Measurements from ENCODE around the gene SLC22A7.
A peak's percentile ranks its signal among the peaks of the same experiment; 100 is the strongest.

SLC22A7 gene

GRCh38 chr6:43267619-43268354 is 30.3 kb upstream of the SLC22A7 start:
- Histone ChIP-seq H3K27me3 (ENCODE audit: control insufficient read depth, insufficient read depth, low read length) (peaks cover 14% of the 10 kb centered on the region; the same call in 1 of the 2 replicates), H3K9me3 (ENCODE audit: control insufficient read depth, insufficient read depth, low read length) (no peaks in the 10 kb centered on the region), H3K27ac (ENCODE audit: low read length) (no peak overlapping the region), H3K4me1 (ENCODE audit: control insufficient read depth, insufficient read depth, low read length) (peaks cover 9% of the 10 kb centered on the region), H3K4me3 (ENCODE audit: low read length) (no peak overlapping the region), H3K36me3 (ENCODE audit: control insufficient read depth, insufficient read depth, low read length) (no peaks in the 10 kb centered on the region)
- DNase-seq (ENCODE audit: low read depth, low spot score) = no peak
- no CpG with 5 or more reads among the region's 7 CpGs for WGBS (ENCODE audit: insufficient coverage, insufficient read length)

GRCh38 chr6:43268355-43268700 is 29.7 kb upstream of the SLC22A7 start:
- H3K4me3 ChIP-seq (ENCODE audit: low read length) = no peak overlapping the region
- no peak for DNase-seq (ENCODE audit: low read depth, low spot score)
- no peak overlapping the region for H3K27ac ChIP-seq (ENCODE audit: low read length)
- no CpG with 5 or more reads among the region's 3 CpGs for WGBS (ENCODE audit: insufficient coverage, insufficient read length)
- no peaks in the 10 kb centered on the region for H3K36me3 ChIP-seq (ENCODE audit: control insufficient read depth, insufficient read depth, low read length)
- peaks cover 9% of the 10 kb centered on the region for H3K4me1 ChIP-seq (ENCODE audit: control insufficient read depth, insufficient read depth, low read length)
- H3K9me3 ChIP-seq (ENCODE audit: control insufficient read depth, insufficient read depth, low read length) = no peaks in the 10 kb centered on the region
- peaks cover 14% of the 10 kb centered on the region; the same call in 1 of the 2 replicates for H3K27me3 ChIP-seq (ENCODE audit: control insufficient read depth, insufficient read depth, low read length)

- Histone ChIP-seq H3K4me3 (ENCODE audit: low read length) (no peak overlapping the region), H3K27ac (ENCODE audit: low read length) (no peak overlapping the region), H3K9me3 (ENCODE audit: control insufficient read depth, insufficient read depth, low read length) (no peaks in the 10 kb centered on the region), H3K36me3 (ENCODE audit: control insufficient read depth, insufficient read depth, low read length) (no peaks in the 10 kb centered on the region), H3K27me3 (ENCODE audit: control insufficient read depth, insufficient read depth, low read length) (peaks cover 14% of the 10 kb centered on the region; the same call in 1 of the 2 replicates), H3K4me1 (ENCODE audit: control insufficient read depth, insufficient read depth, low read length) (peaks cover 9% of the 10 kb centered on the region)
- no CpG with 5 or more reads among the region's 10 CpGs for WGBS (ENCODE audit: insufficient coverage, insufficient read length)
- no peak for DNase-seq (ENCODE audit: low read depth, low spot score)
Measured at GRCh38 chr6:43268782-43269272, 29.2 kb upstream of the SLC22A7 start.

- no peak overlapping the region for H3K27ac ChIP-seq (ENCODE audit: low read length)
- H3K36me3 ChIP-seq (ENCODE audit: control insufficient read depth, insufficient read depth, low read length) = no peaks in the 10 kb centered on the region
- WGBS (ENCODE audit: insufficient coverage, insufficient read length) = no CpG with 5 or more reads among the region's 44 CpGs
- peaks cover 16% of the 10 kb centered on the region; the same call in 1 of the 2 replicates for H3K27me3 ChIP-seq (ENCODE audit: control insufficient read depth, insufficient read depth, low read length)
- peaks cover 9% of the 10 kb centered on the region for H3K4me1 ChIP-seq (ENCODE audit: control insufficient read depth, insufficient read depth, low read length)
- DNase-seq (ENCODE audit: low read depth, low spot score) = no peak
- H3K9me3 ChIP-seq (ENCODE audit: control insufficient read depth, insufficient read depth, low read length) = no peaks in the 10 kb centered on the region
- peak overlapping the region; percentile 15; the same call in 1 of the 2 replicates for H3K4me3 ChIP-seq (ENCODE audit: low read length)
Measured at GRCh38 chr6:43269273-43270007, 28.6 kb upstream of the SLC22A7 start.

GRCh38 chr6:43271103-43271815 is 26.8 kb upstream of the SLC22A7 start:
- Histone ChIP-seq H3K27me3 (ENCODE audit: control insufficient read depth, insufficient read depth, low read length) (peaks cover 23% of the 10 kb centered on the region; the same call in 1 of the 2 replicates), H3K4me1 (ENCODE audit: control insufficient read depth, insufficient read depth, low read length) (peaks cover 10% of the 10 kb centered on the region), H3K27ac (ENCODE audit: low read length) (no peak overlapping the region), H3K4me3 (ENCODE audit: low read length) (no peak overlapping the region), H3K9me3 (ENCODE audit: control insufficient read depth, insufficient read depth, low read length) (no peaks in the 10 kb centered on the region), H3K36me3 (ENCODE audit: control insufficient read depth, insufficient read depth, low read length) (no peaks in the 10 kb centered on the region)
- no CpG with 5 or more reads among the region's 8 CpGs for WGBS (ENCODE audit: insufficient coverage, insufficient read length)
- no peak for DNase-seq (ENCODE audit: low read depth, low spot score)

- peaks cover 23% of the 10 kb centered on the region; the same call in 1 of the 2 replicates for H3K27me3 ChIP-seq (ENCODE audit: control insufficient read depth, insufficient read depth, low read length)
- peaks cover 11% of the 10 kb centered on the region for H3K4me1 ChIP-seq (ENCODE audit: control insufficient read depth, insufficient read depth, low read length)
- no peak overlapping the region for H3K4me3 ChIP-seq (ENCODE audit: low read length)
- no peak for DNase-seq (ENCODE audit: low read depth, low spot score)
- H3K27ac ChIP-seq (ENCODE audit: low read length) = no peak overlapping the region
- no peaks in the 10 kb centered on the region for H3K9me3 ChIP-seq (ENCODE audit: control insufficient read depth, insufficient read depth, low read length)
- H3K36me3 ChIP-seq (ENCODE audit: control insufficient read depth, insufficient read depth, low read length) = no peaks in the 10 kb centered on the region
Measured at GRCh38 chr6:43271944-43272343, 26.1 kb upstream of the SLC22A7 start.

GRCh38 chr6:43273707-43274106 is 24.4 kb upstream of the SLC22A7 start:
- no peak overlapping the region for H3K27ac ChIP-seq (ENCODE audit: low read length)
- DNase-seq (ENCODE audit: low read depth, low spot score) = no peak
- no peaks in the 10 kb centered on the region for H3K36me3 ChIP-seq (ENCODE audit: control insufficient read depth, insufficient read depth, low read length)
- H3K4me1 ChIP-seq (ENCODE audit: control insufficient read depth, insufficient read depth, low read length) = peaks cover 8% of the 10 kb centered on the region
- no peak overlapping the region for H3K4me3 ChIP-seq (ENCODE audit: low read length)
- no peaks in the 10 kb centered on the region for H3K9me3 ChIP-seq (ENCODE audit: control insufficient read depth, insufficient read depth, low read length)
- H3K27me3 ChIP-seq (ENCODE audit: control insufficient read depth, insufficient read depth, low read length) = peaks cover 15% of the 10 kb centered on the region; the same call in 1 of the 2 replicates
- WGBS (ENCODE audit: insufficient coverage, insufficient read length) = no CpG with 5 or more reads among the region's 2 CpGs

GRCh38 chr6:43274127-43274915 is 23.7 kb upstream of the SLC22A7 start:
- H3K27me3 ChIP-seq (ENCODE audit: control insufficient read depth, insufficient read depth, low read length) = peaks cover 9% of the 10 kb centered on the region; the same call in 1 of the 2 replicates

GRCh38 chr6:43274916-43275597 is 23.0 kb upstream of the SLC22A7 start:
- no CpG with 5 or more reads among the region's 65 CpGs for WGBS (ENCODE audit: insufficient coverage, insufficient read length)
- Histone ChIP-seq H3K36me3 (ENCODE audit: control insufficient read depth, insufficient read depth, low read length) (no peaks in the 10 kb centered on the region), H3K4me3 (ENCODE audit: low read length) (peak overlapping the region; percentile 39; the same call in 1 of the 2 replicates), H3K9me3 (ENCODE audit: control insufficient read depth, insufficient read depth, low read length) (no peaks in the 10 kb centered on the region), H3K27me3 (ENCODE audit: control insufficient read depth, insufficient read depth, low read length) (peaks cover 9% of the 10 kb centered on the region; the same call in 1 of the 2 replicates), H3K4me1 (ENCODE audit: control insufficient read depth, insufficient read depth, low read length) (peaks cover 4% of the 10 kb centered on the region), H3K27ac (ENCODE audit: low read length) (no peak overlapping the region)
- DNase-seq (ENCODE audit: low read depth, low spot score) = no peak

More at GRCh38 chr6:43274127-43274915, 23.7 kb upstream of the SLC22A7 start:
- Histone ChIP-seq H3K4me3 (ENCODE audit: low read length) (peak overlapping the region; percentile 39; the same call in 1 of the 2 replicates), H3K36me3 (ENCODE audit: control insufficient read depth, insufficient read depth, low read length) (no peaks in the 10 kb centered on the region), H3K9me3 (ENCODE audit: control insufficient read depth, insufficient read depth, low read length) (no peaks in the 10 kb centered on the region), H3K4me1 (ENCODE audit: control insufficient read depth, insufficient read depth, low read length) (peaks cover 5% of the 10 kb centered on the region), H3K27ac (ENCODE audit: low read length) (no peak overlapping the region)
- no CpG with 5 or more reads among the region's 10 CpGs for WGBS (ENCODE audit: insufficient coverage, insufficient read length)
- no peak for DNase-seq (ENCODE audit: low read depth, low spot score)

Data from iPS DF 6.9 (cell line).